ENCODE results near the gene LGR5. TPM values are rescaled to one million over a fixed set of nuclear protein-coding genes. Genes with fewer than 3 reads are reported as not detected.

LGR5 gene, protein sequence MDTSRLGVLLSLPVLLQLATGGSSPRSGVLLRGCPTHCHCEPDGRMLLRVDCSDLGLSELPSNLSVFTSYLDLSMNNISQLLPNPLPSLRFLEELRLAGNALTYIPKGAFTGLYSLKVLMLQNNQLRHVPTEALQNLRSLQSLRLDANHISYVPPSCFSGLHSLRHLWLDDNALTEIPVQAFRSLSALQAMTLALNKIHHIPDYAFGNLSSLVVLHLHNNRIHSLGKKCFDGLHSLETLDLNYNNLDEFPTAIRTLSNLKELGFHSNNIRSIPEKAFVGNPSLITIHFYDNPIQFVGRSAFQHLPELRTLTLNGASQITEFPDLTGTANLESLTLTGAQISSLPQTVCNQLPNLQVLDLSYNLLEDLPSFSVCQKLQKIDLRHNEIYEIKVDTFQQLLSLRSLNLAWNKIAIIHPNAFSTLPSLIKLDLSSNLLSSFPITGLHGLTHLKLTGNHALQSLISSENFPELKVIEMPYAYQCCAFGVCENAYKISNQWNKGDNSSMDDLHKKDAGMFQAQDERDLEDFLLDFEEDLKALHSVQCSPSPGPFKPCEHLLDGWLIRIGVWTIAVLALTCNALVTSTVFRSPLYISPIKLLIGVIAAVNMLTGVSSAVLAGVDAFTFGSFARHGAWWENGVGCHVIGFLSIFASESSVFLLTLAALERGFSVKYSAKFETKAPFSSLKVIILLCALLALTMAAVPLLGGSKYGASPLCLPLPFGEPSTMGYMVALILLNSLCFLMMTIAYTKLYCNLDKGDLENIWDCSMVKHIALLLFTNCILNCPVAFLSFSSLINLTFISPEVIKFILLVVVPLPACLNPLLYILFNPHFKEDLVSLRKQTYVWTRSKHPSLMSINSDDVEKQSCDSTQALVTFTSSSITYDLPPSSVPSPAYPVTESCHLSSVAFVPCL
- polyA plus RNA-seq = not detected

GRCh38 chr12:71439613-71440344 is at the start of gene LGR5:
TSS of gene LGR5 (plus strand) at chr12:71439798. CDS start at chr12:71440081, 283 bp downstream.
- Mint-ChIP-seq H3K27me3 (peaks cover 46% of the 10 kb centered on the region), H3K4me3 (peak within 1 kb of the TSS; percentile 73 to 91 (median 84)), H3K27ac (no peak within 1 kb of the TSS)

GRCh38 chr12:71392521-71393145 is 47.0 kb upstream of the LGR5 start:
- Mint-ChIP-seq H3K9me3 (no peaks in the 10 kb centered on the region), H3K4me1 (no peaks in the 10 kb centered on the region), H3K36me3 (no peaks in the 10 kb centered on the region), H3K27ac (no peak overlapping the region), H3K27me3 (peaks cover 1% of the 10 kb centered on the region), H3K4me3 (no peak overlapping the region)

More at GRCh38 chr12:71439613-71440344, at the start of gene LGR5:
- Mint-ChIP-seq H3K4me1 (peaks cover 10 to 21% (median 10%) of the 10 kb centered on the region in 3 donors), H3K36me3 (no peaks in the 10 kb centered on the region), H3K9me3 (peaks cover 8 to 23% (median 16%) of the 10 kb centered on the region in 3 donors)

DNA sequence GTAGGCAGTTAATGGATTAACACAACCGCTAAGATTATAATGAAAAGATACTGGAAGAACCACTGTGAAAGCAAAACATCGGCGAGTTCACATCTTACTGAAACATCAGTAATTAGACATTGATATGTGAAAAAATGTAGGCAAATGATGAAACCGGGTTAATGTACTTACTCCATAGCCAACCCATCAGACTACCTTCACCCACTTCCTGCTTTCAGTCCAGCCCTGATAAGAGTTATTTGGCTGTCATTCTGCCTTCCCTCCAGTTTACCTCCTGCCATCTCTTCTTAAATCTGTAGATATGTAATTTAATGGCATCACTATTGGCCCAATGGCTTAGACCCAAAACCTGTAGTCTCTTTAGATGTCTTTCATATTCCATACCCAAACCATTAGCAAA is 46.0 kb upstream of the LGR5 start:
- peaks cover 1% of the 10 kb centered on the region for H3K27me3 Mint-ChIP-seq
- H3K9me3 Mint-ChIP-seq = no peaks in the 10 kb centered on the region
- no peaks in the 10 kb centered on the region for H3K36me3 Mint-ChIP-seq
- H3K4me1 Mint-ChIP-seq = no peaks in the 10 kb centered on the region
- no peak overlapping the region for H3K4me3 Mint-ChIP-seq
- H3K27ac Mint-ChIP-seq = no peak overlapping the region

DNA sequence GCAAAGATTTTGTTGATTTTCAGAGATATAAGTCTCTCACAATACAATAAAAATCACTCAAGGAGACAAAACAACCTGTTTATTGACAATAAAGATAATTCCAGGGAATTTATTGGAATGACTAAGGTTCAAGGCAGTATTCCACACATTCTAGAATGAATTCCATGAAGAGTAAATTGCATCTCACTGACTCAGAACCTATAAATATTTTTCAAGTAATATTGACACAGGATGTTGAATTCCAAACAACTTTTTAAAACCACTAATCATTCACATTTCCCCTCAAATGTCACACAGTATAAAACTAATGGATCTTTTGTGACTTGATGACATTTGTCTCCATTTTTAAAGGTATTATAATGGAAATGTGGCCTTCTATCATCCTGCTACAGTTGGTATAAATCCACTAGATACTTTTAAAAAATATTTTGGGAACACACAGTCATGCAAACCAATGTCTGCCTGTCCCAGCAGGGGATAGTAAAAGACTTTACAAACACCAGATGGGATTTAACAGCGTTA is 42.1 kb upstream of the LGR5 start:
- no peak overlapping the region for H3K27ac Mint-ChIP-seq
- no peak overlapping the region for H3K4me3 Mint-ChIP-seq
- H3K27me3 Mint-ChIP-seq = peaks cover 5% of the 10 kb centered on the region
- H3K9me3 Mint-ChIP-seq = no peaks in the 10 kb centered on the region
- no peaks in the 10 kb centered on the region for H3K36me3 Mint-ChIP-seq
- H3K4me1 Mint-ChIP-seq = no peaks in the 10 kb centered on the region

DNA sequence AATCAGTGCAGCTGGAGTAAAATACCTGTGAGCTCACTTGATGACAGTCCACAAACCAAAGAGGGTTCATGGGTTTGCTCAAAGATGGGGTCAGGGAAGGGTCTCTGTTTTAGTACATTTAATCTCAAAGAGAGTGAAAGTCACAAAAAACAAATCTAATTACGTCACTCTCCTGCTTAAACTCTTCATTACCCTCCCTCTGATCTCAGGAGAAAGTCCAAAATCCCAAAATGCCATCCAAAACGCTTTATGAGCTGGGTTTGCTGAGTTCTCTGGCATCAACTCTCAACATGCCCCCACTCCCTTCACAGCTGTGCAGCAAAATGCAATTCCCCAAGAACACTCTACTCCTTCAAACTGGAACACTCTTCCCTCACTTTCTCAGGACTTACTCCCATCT is 40.4 kb upstream of the LGR5 start:
- Mint-ChIP-seq H3K9me3 (peaks cover 0 to 2% (median under 1%) of the 10 kb centered on the region in 3 donors), H3K4me3 (no peak overlapping the region), H3K27me3 (peaks cover 9% of the 10 kb centered on the region), H3K36me3 (no peaks in the 10 kb centered on the region), H3K27ac (no peak overlapping the region), H3K4me1 (no peaks in the 10 kb centered on the region)

GRCh38 chr12:71400481-71400880 is 39.1 kb upstream of the LGR5 start:
- H3K27me3 Mint-ChIP-seq = peaks cover 9% of the 10 kb centered on the region
- no peak overlapping the region for H3K4me3 Mint-ChIP-seq
- H3K4me1 Mint-ChIP-seq = no peaks in the 10 kb centered on the region
- no peaks in the 10 kb centered on the region for H3K36me3 Mint-ChIP-seq
- peaks cover 0 to 15% (median 11%) of the 10 kb centered on the region in 3 donors for H3K9me3 Mint-ChIP-seq
- H3K27ac Mint-ChIP-seq = no peak overlapping the region

GRCh38 chr12:71405884-71406283 is 33.7 kb upstream of the LGR5 start:
- H3K36me3 Mint-ChIP-seq = no peaks in the 10 kb centered on the region
- H3K4me1 Mint-ChIP-seq = no peaks in the 10 kb centered on the region
- peaks cover 1 to 37% (median 18%) of the 10 kb centered on the region in 3 donors for H3K9me3 Mint-ChIP-seq
- H3K27ac Mint-ChIP-seq = no peak overlapping the region
- no peak overlapping the region for H3K4me3 Mint-ChIP-seq
- peaks cover 4% of the 10 kb centered on the region for H3K27me3 Mint-ChIP-seq

DNA sequence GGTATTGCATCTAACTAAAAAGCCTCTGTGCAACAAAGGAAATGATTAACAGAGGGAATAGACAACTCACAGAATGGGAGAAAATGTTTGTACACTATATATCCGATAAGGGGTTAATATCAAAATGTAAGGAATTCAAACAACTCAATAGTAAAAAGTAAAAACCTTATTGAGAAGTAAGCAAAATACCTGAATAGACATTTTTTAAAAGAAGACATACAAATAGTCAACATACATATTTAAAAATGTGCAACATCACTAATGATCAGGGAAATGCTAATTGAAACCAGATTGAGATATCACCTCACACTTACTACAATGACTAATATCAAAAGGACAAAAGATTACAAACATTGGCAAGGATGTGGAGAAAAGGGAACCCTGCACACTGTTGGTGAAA is 31.9 kb upstream of the LGR5 start:
- no peak overlapping the region for H3K4me3 Mint-ChIP-seq
- H3K27me3 Mint-ChIP-seq = peaks cover under 1% of the 10 kb centered on the region
- no peaks in the 10 kb centered on the region for H3K4me1 Mint-ChIP-seq
- H3K9me3 Mint-ChIP-seq = peaks cover 3 to 48% (median 29%) of the 10 kb centered on the region in 3 donors
- H3K36me3 Mint-ChIP-seq = no peaks in the 10 kb centered on the region
- H3K27ac Mint-ChIP-seq = no peak overlapping the region

GRCh38 chr12:71410844-71411243 is 28.8 kb upstream of the LGR5 start:
- H3K4me1 Mint-ChIP-seq = no peaks in the 10 kb centered on the region
- H3K36me3 Mint-ChIP-seq = peaks cover 2% of the 10 kb centered on the region
- no peak overlapping the region for H3K27ac Mint-ChIP-seq
- peaks cover 3 to 41% (median 21%) of the 10 kb centered on the region in 3 donors for H3K9me3 Mint-ChIP-seq
- no peak overlapping the region for H3K4me3 Mint-ChIP-seq
- H3K27me3 Mint-ChIP-seq = peaks cover 1% of the 10 kb centered on the region

GRCh38 chr12:71411635-71412034 is 28.0 kb upstream of the LGR5 start:
- Mint-ChIP-seq H3K36me3 (peaks cover 2% of the 10 kb centered on the region), H3K27me3 (peaks cover 1% of the 10 kb centered on the region), H3K9me3 (peaks cover 3 to 39% (median 21%) of the 10 kb centered on the region in 3 donors), H3K27ac (no peak overlapping the region), H3K4me1 (no peaks in the 10 kb centered on the region), H3K4me3 (no peak overlapping the region)

- Mint-ChIP-seq H3K4me1 (no peaks in the 10 kb centered on the region), H3K4me3 (no peak overlapping the region), H3K9me3 (peaks cover 2 to 25% (median 16%) of the 10 kb centered on the region in 3 donors), H3K27me3 (peaks cover 3% of the 10 kb centered on the region), H3K27ac (peak overlapping the region in 1 of 3 donors; percentile 47), H3K36me3 (peaks cover 2% of the 10 kb centered on the region)
These were observed 24.0 kb upstream of the LGR5 start for GRCh38 chr12:71415336-71416231.

DNA sequence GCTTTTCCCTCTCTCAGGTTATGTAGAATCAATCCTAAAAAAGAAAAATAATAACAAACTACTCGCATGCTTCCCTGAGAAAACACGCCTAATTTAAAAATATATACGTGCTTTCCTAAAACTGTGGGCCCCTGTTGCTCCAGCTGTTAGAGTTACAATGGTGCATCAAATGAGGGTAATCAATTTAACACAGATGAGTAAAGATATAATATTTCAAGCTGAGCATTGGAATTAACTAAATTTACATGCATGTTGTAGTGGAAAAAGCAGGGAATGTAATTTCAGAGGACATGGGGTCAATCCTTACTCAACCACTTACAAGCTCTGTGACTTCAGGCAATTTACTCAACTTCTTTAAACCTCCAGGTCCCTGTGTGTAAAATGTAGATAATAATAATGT is 22.4 kb upstream of the LGR5 start:
- no peak overlapping the region for H3K4me3 Mint-ChIP-seq
- peaks cover 3% of the 10 kb centered on the region for H3K27me3 Mint-ChIP-seq
- peaks cover 2% of the 10 kb centered on the region for H3K36me3 Mint-ChIP-seq
- H3K27ac Mint-ChIP-seq = no peak overlapping the region
- H3K4me1 Mint-ChIP-seq = no peaks in the 10 kb centered on the region
- peaks cover 0 to 15% (median 8%) of the 10 kb centered on the region in 3 donors for H3K9me3 Mint-ChIP-seq

- H3K27me3 Mint-ChIP-seq = peaks cover 3% of the 10 kb centered on the region
- peaks cover 0 to 1% (median 0%) of the 10 kb centered on the region in 3 donors for H3K9me3 Mint-ChIP-seq
- no peak overlapping the region for H3K4me3 Mint-ChIP-seq
- H3K4me1 Mint-ChIP-seq = no peaks in the 10 kb centered on the region
- H3K27ac Mint-ChIP-seq = no peak overlapping the region
- no peaks in the 10 kb centered on the region for H3K36me3 Mint-ChIP-seq
These were observed 18.7 kb upstream of the LGR5 start for GRCh38 chr12:71420775-71421406.

Measured in IgD-negative memory B cell (primary cell).